DND-41 (cell line): ENCODE data around the gene DENND1A.

Source experiments
- EZH2 ChIP-seq: IDR thresholded peaks from 3 replicates; pipeline ENCODE4 v1.6.1; 2012; ENCODE audit warnings: borderline replicate concordance, low read depth, mild to moderate bottlenecking, moderate library complexity, low read length, inconsistent platforms; ENCODE audit not compliant: severe bottlenecking
- TF ChIP-seq, protein P1 (sequence below): IDR thresholded peaks from 2 replicates; pipeline ENCODE4 v1.5.1; 2012; ENCODE audit warnings: borderline replicate concordance, low read length, moderate library complexity, mild to moderate bottlenecking; ENCODE audit not compliant: poor library complexity, severe bottlenecking; ENCODE audit errors: extremely low read depth

DNA sequence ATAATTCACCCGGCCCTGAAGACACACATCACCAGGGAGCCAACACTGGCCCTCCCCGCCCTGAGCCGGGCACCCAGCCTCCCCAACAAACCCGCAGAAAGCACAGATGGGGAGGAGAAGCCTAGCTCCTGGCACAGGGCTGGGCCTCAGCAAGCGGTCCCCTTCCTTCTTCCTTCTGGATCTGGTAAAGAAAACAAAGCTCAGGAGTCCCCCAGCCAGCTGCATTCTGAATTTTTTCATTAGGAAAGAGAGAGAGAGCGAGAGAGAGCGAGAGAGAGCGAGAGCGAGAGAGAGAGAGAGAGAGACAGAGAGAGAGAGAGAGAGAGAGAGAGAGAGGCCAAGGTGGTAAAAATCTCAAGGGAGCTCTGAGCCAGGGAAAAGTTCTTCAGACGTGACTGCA, 378.2 kb downstream of the DENND1A start:
- TF ChIP-seq, protein P1, sequence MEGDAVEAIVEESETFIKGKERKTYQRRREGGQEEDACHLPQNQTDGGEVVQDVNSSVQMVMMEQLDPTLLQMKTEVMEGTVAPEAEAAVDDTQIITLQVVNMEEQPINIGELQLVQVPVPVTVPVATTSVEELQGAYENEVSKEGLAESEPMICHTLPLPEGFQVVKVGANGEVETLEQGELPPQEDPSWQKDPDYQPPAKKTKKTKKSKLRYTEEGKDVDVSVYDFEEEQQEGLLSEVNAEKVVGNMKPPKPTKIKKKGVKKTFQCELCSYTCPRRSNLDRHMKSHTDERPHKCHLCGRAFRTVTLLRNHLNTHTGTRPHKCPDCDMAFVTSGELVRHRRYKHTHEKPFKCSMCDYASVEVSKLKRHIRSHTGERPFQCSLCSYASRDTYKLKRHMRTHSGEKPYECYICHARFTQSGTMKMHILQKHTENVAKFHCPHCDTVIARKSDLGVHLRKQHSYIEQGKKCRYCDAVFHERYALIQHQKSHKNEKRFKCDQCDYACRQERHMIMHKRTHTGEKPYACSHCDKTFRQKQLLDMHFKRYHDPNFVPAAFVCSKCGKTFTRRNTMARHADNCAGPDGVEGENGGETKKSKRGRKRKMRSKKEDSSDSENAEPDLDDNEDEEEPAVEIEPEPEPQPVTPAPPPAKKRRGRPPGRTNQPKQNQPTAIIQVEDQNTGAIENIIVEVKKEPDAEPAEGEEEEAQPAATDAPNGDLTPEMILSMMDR: no peak
- no peak for TF ChIP-seq EZH2
